Natural killer cell (primary cell): ENCODE data around the gene RNF144B. TPM values are rescaled to one million over a fixed set of nuclear protein-coding genes. Genes with fewer than 3 reads are reported as not detected.

Experiments
- ATAC-seq, 3 donors: fragments of 150-1000 bp in 2 of 3; fragments of 200-7000 bp in 1 of 3; cut with Tn5 transposase; 1 replicate in 1 of 3; 2 replicates in 2 of 3; pipeline ENCODE4 v1.10.0; 2021; ENCODE audit warnings: mild to moderate bottlenecking in 2 of 3, moderate library complexity in 2 of 3
- DNase-seq, 2 donors: peaks; one replicate each; pipeline versions ENCODE4 v3.0.0 to v3.0.0-alpha.2; 2013 to 2021; ENCODE audit warnings: mixed read lengths in 1 of 2
- H3K27ac ChIP-seq: one replicate; pipeline ENCODE4 v1.5.1; 2013; ENCODE audit warnings: mild to moderate bottlenecking, low read length
- H3K27me3 ChIP-seq: one replicate; pipeline ENCODE4 v1.6.1; 2013; ENCODE audit warnings: low read length; ENCODE audit not compliant: control insufficient read depth, insufficient read depth
- H3K36me3 ChIP-seq: one replicate; pipeline ENCODE4 v1.6.1; 2013; ENCODE audit warnings: low read length; ENCODE audit not compliant: control insufficient read depth, insufficient read depth
- H3K4me1 ChIP-seq: one replicate; pipeline ENCODE4 v1.6.1; 2013; ENCODE audit warnings: low read length; ENCODE audit not compliant: control insufficient read depth, insufficient read depth
- H3K4me3 ChIP-seq: one replicate; pipeline ENCODE4 v1.5.1; 2013; ENCODE audit warnings: low read length
- H3K9me3 ChIP-seq: one replicate; pipeline ENCODE4 v1.6.1; 2013; ENCODE audit warnings: low read length; ENCODE audit not compliant: control insufficient read depth, insufficient read depth
- H3K27ac Mint-ChIP-seq, 2 donors: one replicate each; pipeline ENCODE4 v1.8.0; 2022; ENCODE audit warnings: mild to moderate bottlenecking in 2 of 2, mixed read lengths in 2 of 2, moderate library complexity in 1 of 2
- H3K27me3 Mint-ChIP-seq, 2 donors: one replicate each; pipeline ENCODE4 v1.8.0; 2022; ENCODE audit warnings: low read depth in 2 of 2, mixed read lengths in 2 of 2
- H3K36me3 Mint-ChIP-seq: one replicate; pipeline ENCODE4 v1.8.0; 2022; ENCODE audit warnings: mixed read lengths
- H3K4me1 Mint-ChIP-seq, 2 donors: one replicate each; pipeline ENCODE4 v1.8.0; 2022; ENCODE audit warnings: mixed read lengths in 2 of 2
- H3K4me3 Mint-ChIP-seq: one replicate; pipeline ENCODE4 v1.8.0; 2022; ENCODE audit warnings: mild to moderate bottlenecking, moderate library complexity, mixed read lengths
- H3K9me3 Mint-ChIP-seq, 2 donors: one replicate each; pipeline ENCODE4 v1.8.0; 2022; ENCODE audit warnings: mixed read lengths in 2 of 2
- CTCF ChIP-seq: fragments of 200-600 bp; IDR thresholded peaks from one replicate; pipeline ENCODE4 v1.8.0; 2022; ENCODE audit warnings: antibody characterized with exemption
- WGBS: methylation state at CpG from one replicate; pipeline ENCODE4 v1.1.7; 2013; ENCODE audit warnings: missing lambda C conversion rate; ENCODE audit not compliant: insufficient coverage; 5-methylcytosine and 5-hydroxymethylcytosine counted together
- intact Hi-C: fragments of 100-400 bp; cut with micrococcal nuclease; formaldehyde crosslinking; loops from one replicate; pipeline ENCODE4 v1.14.2; 2022
- total RNA-seq, 4 donors: library from RNA; stranded (reverse); fragments of 120-200 nt in 1 of 4; gene quantifications; one replicate each; pipeline versions ENCODE4 v1.2.3 to v1.2.4, GENCODE V29; 2013 to 2022

Gene RNF144B
- total RNA-seq, 3 donors from 2014 or later (not counting 1 experiment from before 2014, with no cell fraction given): 3.3 to 10.5 (median 5.2) TPM

- peaks cover 4% of the 10 kb centered on the region for H3K4me1 ChIP-seq
These were observed 3.3 kb downstream of the RNF144B start for GRCh38 chr6:18390476-18390875.

GRCh38 chr6:18391023-18391422 is 3.9 kb downstream of the RNF144B start:
- Histone ChIP-seq H3K9me3 (no peaks in the 10 kb centered on the region), H3K36me3 (no peaks in the 10 kb centered on the region), H3K27ac (no peak overlapping the region), H3K4me3 (no peak overlapping the region), H3K4me1 (peaks cover 4% of the 10 kb centered on the region), H3K27me3 (no peaks in the 10 kb centered on the region)
- H3K27me3 Mint-ChIP-seq: no peaks in the 10 kb centered on the region
- peaks cover 30 to 37% of the 10 kb centered on the region in 2 donors for H3K4me1 Mint-ChIP-seq
- H3K9me3 Mint-ChIP-seq: no peaks in the 10 kb centered on the region
- WGBS: 88% methylated on average over 3 of the region's 3 CpGs
- H3K4me3 Mint-ChIP-seq: no peak overlapping the region
- H3K27ac Mint-ChIP-seq: no peak overlapping the region
- intact Hi-C loops: no loop called here
- DNase-seq: no peak
- no peak for TF ChIP-seq CTCF
- no peak for ATAC-seq
- no peaks in the 10 kb centered on the region for H3K36me3 Mint-ChIP-seq

More at GRCh38 chr6:18390476-18390875, 3.3 kb downstream of the RNF144B start:
- no peaks in the 10 kb centered on the region for H3K36me3 ChIP-seq
- Mint-ChIP-seq H3K4me3 (no peak overlapping the region), H3K9me3 (no peaks in the 10 kb centered on the region), H3K27ac (no peak overlapping the region), H3K4me1 (peaks cover 30 to 37% of the 10 kb centered on the region in 2 donors), H3K27me3 (no peaks in the 10 kb centered on the region), H3K36me3 (no peaks in the 10 kb centered on the region)
- WGBS: 33% methylated on average over 2 of the region's 2 CpGs
- H3K4me3 ChIP-seq: no peak overlapping the region
- H3K9me3 ChIP-seq: no peaks in the 10 kb centered on the region
- TF ChIP-seq CTCF: no peak
- H3K27ac ChIP-seq: no peak overlapping the region
- DNase-seq (no peak), ATAC-seq (no peak)
- no peaks in the 10 kb centered on the region for H3K27me3 ChIP-seq
- intact Hi-C loops: no loop called here

- no peaks in the 10 kb centered on the region for H3K27me3 ChIP-seq
- peaks cover 17 to 24% of the 10 kb centered on the region in 2 donors for H3K4me1 Mint-ChIP-seq
- no peak for TF ChIP-seq CTCF
- no peaks in the 10 kb centered on the region for H3K4me1 ChIP-seq
- DNase-seq (no peak), ATAC-seq (no peak)
- no peaks in the 10 kb centered on the region for H3K36me3 ChIP-seq
- H3K36me3 Mint-ChIP-seq: no peaks in the 10 kb centered on the region
- no peaks in the 10 kb centered on the region for H3K9me3 ChIP-seq
- H3K27ac ChIP-seq: no peak overlapping the region
- no peak overlapping the region for H3K4me3 Mint-ChIP-seq
- no peaks in the 10 kb centered on the region for H3K9me3 Mint-ChIP-seq
- H3K4me3 ChIP-seq: no peak overlapping the region
- intact Hi-C loops: no loop called here
- no peak overlapping the region for H3K27ac Mint-ChIP-seq
- H3K27me3 Mint-ChIP-seq: no peaks in the 10 kb centered on the region
- WGBS: 63% methylated on average over 2 of the region's 2 CpGs
These were observed 5.3 kb downstream of the RNF144B start for GRCh38 chr6:18392346-18392877.

GRCh38 chr6:18393698-18394097 is 6.5 kb downstream of the RNF144B start:
- no peak overlapping the region for H3K27ac Mint-ChIP-seq
- no peak overlapping the region for H3K4me3 ChIP-seq
- no peaks in the 10 kb centered on the region for H3K9me3 Mint-ChIP-seq
- H3K36me3 Mint-ChIP-seq: no peaks in the 10 kb centered on the region
- TF ChIP-seq CTCF: no peak
- ATAC-seq: no peak
- intact Hi-C loops: no loop called here
- no peak overlapping the region for H3K27ac ChIP-seq
- no peaks in the 10 kb centered on the region for H3K9me3 ChIP-seq
- H3K4me1 ChIP-seq: no peaks in the 10 kb centered on the region
- H3K36me3 ChIP-seq: no peaks in the 10 kb centered on the region
- H3K4me3 Mint-ChIP-seq: no peak overlapping the region
- WGBS: 87% methylated on average over 2 of the region's 2 CpGs
- H3K27me3 ChIP-seq: no peaks in the 10 kb centered on the region
- no peaks in the 10 kb centered on the region for H3K27me3 Mint-ChIP-seq
- no peak for DNase-seq
- H3K4me1 Mint-ChIP-seq: peaks cover 6 to 11% of the 10 kb centered on the region in 2 donors
